Brain microvascular endothelial cell (primary cell): Measurements from ENCODE around the gene LILRA6.
"Not testable (repeated sequence)": the region's sequence is repeated elsewhere in the genome, so short reads cannot be mapped to it uniquely, and the experiment has no call there.

Source experiments
- DNase-seq: peaks from one replicate; pipeline ENCODE4 v3.0.0-alpha.2; 2020
- H3K27ac ChIP-seq: fragments of 250-450 bp; sonication (Bioruptor Pico); 2 replicates; pipeline ENCODE4 v1.5.1; 2020; ENCODE audit warnings: mild to moderate bottlenecking, moderate library complexity
- H3K27me3 ChIP-seq: fragments of 250-450 bp; sonication (Bioruptor Pico); replicated peaks from 2 replicates; pipeline ENCODE4 v1.5.1; 2020; ENCODE audit warnings: mild to moderate bottlenecking
- H3K36me3 ChIP-seq: fragments of 250-450 bp; sonication (Bioruptor Pico); replicated peaks from 2 replicates; pipeline ENCODE4 v1.5.1; 2020; ENCODE audit warnings: mild to moderate bottlenecking
- H3K4me3 ChIP-seq: 2 replicates; pipeline ENCODE4 v1.5.1; 2011; ENCODE audit warnings: low read depth, mild to moderate bottlenecking, control low read depth, low read length, moderate library complexity
- CTCF ChIP-seq: IDR thresholded peaks from 2 replicates; pipeline ENCODE4 v1.5.1; 2011; ENCODE audit warnings: low read depth, mild to moderate bottlenecking, moderate library complexity, low read length, control low read depth, inconsistent platforms; ENCODE audit errors: missing control alignments
- in situ Hi-C: cut with HindIII; loops from 2 replicates; pipeline ENCODE4 v1.10.0; 2017; ENCODE audit warnings: low sequenced_read_pairs, low pct_ligation_motif_present

LILRA6 gene

GRCh38 chr19:54242646-54243045 is at the start of gene LILRA6:
LILRA6 (minus strand) TSS chr19:54242790.
- H3K36me3 ChIP-seq, H3K27me3 ChIP-seq, in situ Hi-C loops, DNase-seq, H3K4me3 ChIP-seq, H3K27ac ChIP-seq: not testable (repeated sequence)

GRCh38 chr19:54289160-54289559 is 46.6 kb upstream of the LILRA6 start:
- in situ Hi-C loops, H3K36me3 ChIP-seq, H3K27me3 ChIP-seq, DNase-seq, H3K4me3 ChIP-seq, H3K27ac ChIP-seq: not testable (repeated sequence)

- TF ChIP-seq CTCF, result no peak
- DNase-seq, result peak; percentile 20
- Histone ChIP-seq H3K27ac (peak overlapping the region; percentile 29), H3K27me3 (no peaks in the 10 kb centered on the region), H3K4me3 (no peak overlapping the region), H3K36me3 (no peaks in the 10 kb centered on the region)
- in situ Hi-C loops, result no loop called here
Observed at GRCh38 chr19:54287456-54287855, 44.9 kb upstream of the LILRA6 start.

- in situ Hi-C loops, H3K4me3 ChIP-seq, H3K36me3 ChIP-seq, H3K27ac ChIP-seq, H3K27me3 ChIP-seq, DNase-seq: not testable (repeated sequence)
Observed at GRCh38 chr19:54286283-54286682, 43.7 kb upstream of the LILRA6 start.

GRCh38 chr19:54285427-54286056 is 43.0 kb upstream of the LILRA6 start:
- DNase-seq, H3K27ac ChIP-seq, H3K27me3 ChIP-seq, in situ Hi-C loops, H3K4me3 ChIP-seq, H3K36me3 ChIP-seq: not testable (repeated sequence)

GRCh38 chr19:54282686-54283470 is 40.3 kb upstream of the LILRA6 start:
- Histone ChIP-seq H3K27ac (no peak overlapping the region), H3K36me3 (no peaks in the 10 kb centered on the region), H3K4me3 (no peak overlapping the region), H3K27me3 (no peaks in the 10 kb centered on the region)
- in situ Hi-C loops, result no loop called here
- no peak for TF ChIP-seq CTCF
- DNase-seq, result no peak

- H3K36me3 ChIP-seq, in situ Hi-C loops, H3K4me3 ChIP-seq, H3K27me3 ChIP-seq, DNase-seq, H3K27ac ChIP-seq: not testable (repeated sequence)
Observed at GRCh38 chr19:54281729-54282075, 39.1 kb upstream of the LILRA6 start.

GRCh38 chr19:54281007-54281728 is 38.6 kb upstream of the LILRA6 start, which contains the start of gene LILRB2:
LILRB2 (minus strand) TSS chr19:54281110; CDS start chr19:54280496, 614 bp downstream.
- no peaks in the 10 kb centered on the region for H3K36me3 ChIP-seq
- DNase-seq, result no peak
- no peak within 1 kb of the TSS for H3K4me3 ChIP-seq
- H3K27ac ChIP-seq, result no peak within 1 kb of the TSS
- H3K27me3 ChIP-seq, result no peaks in the 10 kb centered on the region
- in situ Hi-C loops, result no loop called here
- TF ChIP-seq CTCF, result no peak

- H3K27ac ChIP-seq, DNase-seq, H3K36me3 ChIP-seq, H3K4me3 ChIP-seq, H3K27me3 ChIP-seq, in situ Hi-C loops: not testable (repeated sequence)
Observed at GRCh38 chr19:54280441-54280840, 37.9 kb upstream of the LILRA6 start.

GRCh38 chr19:54280025-54280424 is 37.4 kb upstream of the LILRA6 start:
- DNase-seq, H3K4me3 ChIP-seq, in situ Hi-C loops, H3K27me3 ChIP-seq, H3K36me3 ChIP-seq, H3K27ac ChIP-seq: not testable (repeated sequence)
